Activated CD8-positive, alpha-beta memory T cell treated with anti-CD3 and anti-CD28 coated beads, Interleukin-2, amount 50 U/mL, for 24 hours (primary cell): ENCODE data around the gene MAP7D1.
"Not testable (repeated sequence)": the region's sequence is repeated elsewhere in the genome, so short reads cannot be mapped to it uniquely, and the experiment has no call there.

Experiments
- DNase-seq: peaks from one replicate; pipeline ENCODE4 v3.0.0-alpha.2; 2020; ENCODE audit errors: extremely low read depth

The MAP7D1 gene

DNA sequence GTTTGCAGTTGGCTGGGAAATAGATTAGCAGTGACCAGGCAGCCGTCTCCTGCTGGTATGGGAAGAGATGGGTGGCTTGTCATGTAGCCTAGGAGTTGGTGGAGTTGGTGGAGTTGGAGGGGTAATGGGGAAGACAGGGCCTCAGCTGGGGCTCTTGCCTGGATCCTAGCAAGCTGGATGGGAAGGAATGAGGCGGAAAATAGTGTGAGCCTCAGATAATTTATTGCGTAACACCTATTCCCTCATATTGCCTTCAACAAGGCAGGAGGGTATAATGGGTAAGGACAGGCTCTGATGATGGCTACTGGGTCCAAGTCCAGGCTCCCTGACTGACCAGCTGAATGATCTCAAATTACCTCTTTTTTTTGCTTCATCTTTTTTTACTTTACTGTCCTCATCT is 12.6 kb downstream of the MAP7D1 start:
- DNase-seq = no peak

DNA sequence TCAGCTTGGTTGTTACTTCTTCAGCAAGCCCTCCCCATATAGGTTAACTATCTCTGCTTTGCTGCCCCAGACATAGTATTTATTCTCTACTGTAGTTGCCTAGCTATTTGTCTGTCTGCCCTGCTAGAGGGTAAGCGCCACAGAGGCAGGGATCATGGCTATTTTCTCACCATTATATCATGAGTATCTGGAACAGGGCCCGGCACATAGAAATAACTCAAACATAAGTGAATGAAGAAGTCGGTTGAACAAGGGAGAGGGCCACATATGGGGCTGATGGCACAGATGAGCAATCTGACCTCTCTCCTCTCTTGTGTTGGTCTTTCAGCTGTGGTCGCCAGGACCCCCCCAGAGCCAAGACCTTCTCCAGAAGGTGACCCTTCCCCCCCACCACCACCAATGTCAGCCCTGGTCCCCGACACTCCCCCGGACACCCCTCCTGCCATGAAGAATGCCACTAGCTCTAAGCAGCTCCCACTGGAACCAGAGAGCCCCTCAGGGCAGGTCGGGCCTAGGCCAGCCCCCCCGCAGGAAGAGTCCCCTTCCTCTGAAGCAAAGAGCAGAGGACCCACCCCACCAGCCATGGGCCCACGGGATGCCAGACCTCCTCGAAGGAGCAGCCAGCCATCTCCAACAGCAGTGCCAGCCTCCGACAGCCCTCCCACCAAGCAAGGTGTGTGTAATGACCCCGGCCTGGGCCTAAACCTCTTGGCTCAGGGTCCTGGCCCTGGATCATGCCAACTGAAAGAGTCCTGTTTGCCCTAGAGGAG is 14.9 kb downstream of the MAP7D1 start:
- DNase-seq = no peak

DNA sequence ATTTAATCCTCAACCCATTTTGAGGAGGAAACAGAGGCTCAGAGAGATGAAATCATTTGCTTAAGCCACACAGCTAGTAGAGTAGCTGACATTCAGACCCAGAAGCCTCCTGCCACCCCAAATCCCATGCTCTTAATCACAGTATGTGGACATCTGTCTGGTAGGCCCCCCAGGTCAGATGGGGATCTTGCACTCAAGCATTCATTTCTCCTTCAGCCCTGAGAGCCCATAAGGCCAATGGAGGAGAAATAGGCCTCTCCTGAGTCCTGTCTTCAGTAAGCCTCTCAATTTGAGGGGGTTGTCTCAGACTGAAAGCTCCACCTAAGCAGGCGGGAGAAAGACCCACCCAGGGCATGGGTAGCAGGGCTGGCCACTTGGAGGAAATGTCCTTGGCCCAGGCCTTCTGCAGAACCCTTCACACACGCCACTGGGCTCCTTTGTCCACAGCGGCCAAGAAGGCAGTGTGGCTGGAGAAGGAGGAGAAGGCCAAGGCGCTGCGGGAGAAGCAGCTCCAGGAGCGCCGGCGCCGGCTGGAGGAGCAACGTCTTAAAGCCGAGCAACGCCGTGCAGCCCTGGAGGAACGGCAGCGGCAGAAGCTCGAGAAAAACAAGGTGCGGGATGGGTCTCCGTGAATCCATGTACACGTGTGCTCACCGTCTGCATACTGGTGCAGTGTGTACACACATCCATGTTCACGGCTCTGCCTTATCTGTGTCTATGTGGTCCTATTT is 16.2 kb downstream of the MAP7D1 start:
- no peak for DNase-seq

DNA sequence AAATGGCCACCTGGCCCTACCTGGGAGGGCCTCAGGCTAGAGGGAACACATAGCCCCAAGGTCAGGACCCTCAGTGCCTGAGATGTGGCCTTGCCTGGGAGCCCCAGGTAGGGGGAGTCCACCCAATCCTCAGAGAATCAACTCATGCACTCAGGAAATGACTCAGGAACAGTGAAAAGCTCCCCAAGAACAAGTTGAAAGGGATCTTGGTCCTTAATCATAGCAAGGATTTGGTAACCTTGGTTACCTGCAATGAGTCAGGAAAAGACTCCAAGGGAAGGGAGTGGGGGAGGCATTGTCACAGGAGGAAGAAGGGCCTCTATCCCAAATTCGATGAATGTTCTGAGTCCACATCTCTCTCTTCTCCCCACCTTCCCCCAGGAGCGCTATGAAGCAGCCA is 17.0 kb downstream of the MAP7D1 start:
- DNase-seq = no peak

DNA sequence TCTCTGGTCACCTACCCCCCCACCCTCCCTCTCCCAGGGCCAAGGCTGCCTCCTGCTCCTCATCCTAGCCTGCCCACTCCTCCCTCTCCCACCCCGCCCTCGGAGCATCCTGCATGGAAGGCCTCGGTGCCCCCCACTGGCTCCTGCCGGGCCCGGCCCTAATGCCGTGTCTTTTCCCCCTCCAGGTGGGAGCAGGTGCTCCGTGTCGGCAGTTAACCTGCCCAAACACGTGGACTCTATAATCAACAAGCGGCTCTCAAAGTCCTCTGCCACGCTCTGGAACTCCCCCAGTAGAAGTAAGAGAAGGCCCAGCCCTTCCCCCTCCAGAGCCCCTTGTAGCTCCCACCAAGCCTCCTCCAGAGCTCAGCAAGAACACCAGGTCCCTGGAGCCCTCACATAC is 18.8 kb downstream of the MAP7D1 start:
- no peak for DNase-seq

DNA sequence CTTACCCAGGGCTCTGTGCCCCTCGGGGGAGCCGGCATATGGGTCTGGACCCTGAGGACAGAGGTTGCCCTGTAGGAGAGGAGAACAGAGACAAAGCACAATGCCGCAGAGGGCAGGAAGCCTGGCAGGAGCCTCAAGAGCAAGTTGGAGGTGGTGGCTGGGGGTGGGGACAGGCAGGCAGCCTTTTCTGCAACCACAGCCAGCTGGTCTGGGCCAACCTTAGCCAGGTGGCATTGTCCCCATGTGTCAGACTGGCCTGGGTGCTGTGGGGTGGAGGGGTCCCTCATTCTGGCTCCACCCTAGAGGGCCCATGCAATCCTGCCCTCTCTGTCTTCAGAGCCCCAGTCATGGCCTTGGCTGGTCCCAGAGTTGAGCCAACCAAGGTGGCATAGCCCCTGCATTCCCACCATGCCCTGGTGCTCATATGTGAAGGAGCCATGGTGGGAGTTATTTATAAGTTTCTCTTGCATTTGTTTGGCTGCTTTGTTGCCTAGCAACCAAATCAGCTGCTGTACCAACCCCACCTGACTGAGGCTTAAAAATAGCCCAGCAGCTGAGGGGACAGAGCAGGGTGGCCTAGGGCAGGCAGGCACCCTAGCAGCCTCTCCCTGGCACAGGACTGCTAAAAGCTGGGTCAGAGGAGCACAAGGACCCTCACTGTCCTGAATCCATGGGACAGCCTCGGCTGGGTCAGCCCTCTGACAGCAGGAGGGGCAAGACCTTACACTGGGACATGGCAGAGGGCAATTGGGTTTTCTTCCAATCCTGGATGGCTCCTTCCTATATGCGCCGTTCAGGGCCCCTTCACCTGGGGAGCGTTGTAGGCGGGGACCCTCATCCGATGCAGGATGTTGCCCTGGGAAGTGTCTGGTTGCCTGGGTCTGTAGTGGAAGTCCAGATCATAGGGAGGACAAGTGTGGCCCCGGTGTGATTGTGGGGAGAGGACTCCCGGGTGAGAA is 19.5 kb downstream of the MAP7D1 start:
- no peak for DNase-seq

DNA sequence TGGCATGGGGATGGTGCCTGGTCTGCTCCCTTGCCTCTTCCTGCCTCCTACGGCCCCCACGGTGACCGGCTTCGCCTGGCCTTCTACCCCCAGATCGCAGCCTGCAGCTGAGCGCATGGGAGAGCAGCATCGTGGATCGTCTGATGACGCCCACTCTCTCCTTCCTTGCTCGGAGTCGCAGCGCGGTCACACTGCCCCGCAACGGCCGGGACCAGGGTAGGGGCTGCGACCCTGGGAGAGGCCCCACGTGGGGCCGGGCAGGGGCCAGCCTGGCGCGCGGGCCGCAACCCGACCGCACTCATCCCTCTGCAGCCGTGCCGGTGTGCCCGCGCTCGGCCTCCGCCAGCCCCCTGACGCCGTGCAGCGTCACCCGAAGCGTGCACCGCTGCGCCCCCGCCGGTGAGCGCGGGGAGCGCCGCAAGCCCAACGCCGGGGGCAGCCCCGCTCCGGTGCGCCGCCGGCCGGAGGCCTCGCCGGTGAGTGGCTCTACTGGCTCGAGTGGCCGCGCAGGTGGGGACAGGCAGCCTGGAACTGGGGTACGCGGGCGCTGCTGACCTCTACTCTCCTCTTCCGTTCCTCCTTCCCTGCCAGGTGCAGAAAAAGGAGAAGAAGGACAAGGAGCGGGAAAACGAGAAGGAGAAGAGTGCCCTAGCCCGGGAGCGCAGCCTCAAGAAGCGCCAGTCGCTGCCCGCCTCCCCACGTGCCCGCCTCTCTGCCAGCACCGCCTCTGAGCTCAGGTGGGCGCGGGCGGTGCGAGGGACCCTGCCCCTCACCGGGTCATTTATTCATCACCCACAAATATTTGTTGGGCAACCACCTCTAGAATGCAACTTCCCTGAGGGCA is 20.4 kb downstream of the MAP7D1 start:
- no peak for DNase-seq

DNA sequence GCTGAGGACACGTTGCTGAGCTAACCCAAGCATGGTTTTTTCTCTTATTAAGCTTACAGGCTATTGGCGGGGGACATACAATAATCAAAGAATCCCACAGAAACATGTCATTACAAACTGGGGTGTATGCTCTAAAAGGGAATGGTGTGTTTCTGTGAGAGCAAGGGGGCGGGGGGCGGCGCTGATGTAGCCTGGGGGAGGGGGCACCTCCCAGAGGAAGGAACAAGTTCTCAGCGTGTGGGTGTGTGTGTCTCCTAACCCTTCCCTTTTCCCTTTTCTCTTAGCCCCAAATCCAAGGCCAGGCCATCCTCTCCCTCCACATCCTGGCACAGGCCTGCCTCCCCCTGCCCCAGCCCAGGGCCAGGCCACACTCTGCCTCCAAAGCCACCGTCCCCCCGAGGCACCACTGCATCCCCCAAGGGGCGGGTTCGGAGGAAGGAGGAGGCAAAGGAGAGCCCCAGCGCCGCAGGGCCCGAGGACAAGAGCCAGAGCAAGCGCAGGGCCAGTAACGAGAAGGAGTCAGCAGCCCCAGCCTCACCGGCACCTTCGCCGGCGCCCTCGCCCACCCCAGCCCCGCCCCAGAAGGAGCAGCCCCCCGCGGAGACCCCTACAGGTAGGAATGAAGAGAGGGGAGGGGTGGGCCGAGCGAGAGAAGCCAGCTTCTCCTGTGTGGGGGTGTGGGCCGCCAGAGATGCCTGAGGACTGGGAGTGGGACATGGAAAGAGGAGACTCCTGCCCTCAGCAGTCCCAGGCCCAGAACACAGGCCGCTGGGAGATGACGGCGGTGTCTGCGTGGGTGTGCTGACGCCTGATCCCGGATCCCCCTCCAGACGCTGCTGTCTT is 21.9 kb downstream of the MAP7D1 start:
- no peak for DNase-seq

DNA sequence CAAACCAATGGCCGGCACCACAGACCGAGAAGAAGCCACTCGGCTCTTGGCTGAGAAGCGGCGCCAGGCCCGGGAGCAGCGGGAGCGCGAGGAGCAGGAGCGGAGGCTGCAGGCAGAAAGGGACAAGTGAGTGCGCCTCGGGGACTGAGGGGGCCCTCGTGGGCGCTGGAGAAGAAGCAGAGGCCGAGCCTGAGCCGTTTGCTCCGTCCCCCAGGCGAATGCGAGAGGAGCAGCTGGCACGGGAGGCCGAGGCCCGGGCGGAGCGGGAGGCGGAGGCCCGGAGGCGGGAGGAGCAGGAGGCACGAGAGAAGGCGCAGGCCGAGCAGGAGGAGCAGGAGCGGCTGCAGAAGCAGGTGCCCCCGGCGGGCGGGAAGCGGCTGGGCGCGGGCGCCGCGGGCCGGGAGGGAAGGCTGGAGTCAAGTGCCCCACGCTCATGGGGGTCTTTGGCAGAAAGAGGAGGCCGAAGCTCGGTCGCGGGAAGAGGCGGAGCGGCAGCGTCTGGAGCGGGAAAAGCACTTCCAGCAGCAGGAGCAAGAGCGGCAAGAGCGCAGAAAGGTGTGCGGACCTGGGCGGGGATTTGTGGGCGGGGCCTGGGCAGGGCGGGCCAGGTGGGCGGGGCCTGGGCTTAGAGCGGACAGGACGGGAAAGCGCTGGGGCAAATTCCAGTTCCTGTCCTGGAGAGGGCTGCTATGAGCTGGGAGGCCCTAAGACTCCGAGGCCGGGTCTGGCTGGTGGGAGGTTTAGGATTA is 22.7 kb downstream of the MAP7D1 start:
- DNase-seq = no peak

DNA sequence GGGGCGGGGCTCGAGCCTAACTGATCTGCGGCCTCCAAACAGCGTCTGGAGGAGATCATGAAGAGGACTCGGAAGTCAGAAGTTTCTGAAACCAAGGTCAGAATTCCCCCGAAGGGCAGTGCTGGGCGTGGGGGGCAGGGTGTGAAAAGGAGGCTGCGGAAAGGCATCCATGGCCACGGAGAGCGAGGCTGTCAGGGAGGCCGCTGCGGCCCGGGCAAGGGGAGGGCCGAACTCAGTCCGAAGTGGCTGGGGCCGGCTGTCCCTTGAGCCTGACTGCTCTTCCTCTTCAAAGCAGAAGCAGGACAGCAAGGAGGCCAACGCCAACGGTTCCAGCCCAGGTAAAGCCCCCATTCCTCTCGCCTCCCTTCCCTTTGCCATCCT is 23.2 kb downstream of the MAP7D1 start:
- no peak for DNase-seq

DNA sequence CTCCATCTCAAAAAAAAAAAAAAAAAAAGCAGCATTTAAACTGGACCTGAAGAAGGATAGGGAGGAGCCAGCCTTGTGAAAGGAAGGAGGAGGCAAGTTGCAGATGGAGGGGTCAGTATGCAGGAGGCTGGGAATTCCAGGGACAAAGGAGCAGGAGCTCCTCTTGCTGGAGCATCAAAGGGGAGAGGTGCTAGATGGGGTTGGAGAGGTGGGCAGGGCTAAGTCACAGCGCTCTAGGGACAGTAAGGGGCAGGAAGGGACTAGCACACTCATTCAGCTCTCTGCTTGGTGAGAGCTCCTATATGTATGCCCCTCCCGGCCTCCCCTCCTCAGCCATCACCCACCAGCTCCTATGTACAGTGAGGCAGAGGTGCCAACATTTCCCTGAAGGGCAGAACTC is 26.8 kb downstream of the MAP7D1 start:
- no peak for DNase-seq

DNA sequence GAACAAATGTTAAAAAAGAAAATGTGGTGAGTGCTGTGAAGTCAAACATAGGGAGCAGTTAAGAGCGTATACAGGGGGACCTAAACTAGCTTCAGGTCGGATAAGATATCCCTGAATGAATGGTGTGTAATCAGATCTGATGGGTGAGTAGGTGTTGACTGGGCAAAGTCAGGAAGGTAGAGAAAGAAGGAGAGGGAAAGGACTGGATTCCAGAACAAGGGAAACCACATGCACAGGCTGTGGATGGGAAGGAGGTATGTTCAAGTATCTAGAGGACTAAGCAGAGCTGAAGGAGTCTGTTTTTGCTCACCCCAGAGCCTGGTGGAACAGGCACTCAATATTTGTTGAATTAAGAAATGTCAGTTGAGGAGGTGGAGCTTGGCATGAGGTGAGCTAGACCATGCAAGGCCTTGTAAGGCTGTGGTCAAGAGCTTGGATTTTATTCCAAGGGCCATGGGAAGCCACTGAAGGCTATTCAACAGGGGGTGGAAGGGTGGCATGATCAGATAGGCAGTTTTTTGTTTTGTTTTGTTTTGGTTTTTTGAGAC is 27.4 kb downstream of the MAP7D1 start:
- no peak for DNase-seq

DNA sequence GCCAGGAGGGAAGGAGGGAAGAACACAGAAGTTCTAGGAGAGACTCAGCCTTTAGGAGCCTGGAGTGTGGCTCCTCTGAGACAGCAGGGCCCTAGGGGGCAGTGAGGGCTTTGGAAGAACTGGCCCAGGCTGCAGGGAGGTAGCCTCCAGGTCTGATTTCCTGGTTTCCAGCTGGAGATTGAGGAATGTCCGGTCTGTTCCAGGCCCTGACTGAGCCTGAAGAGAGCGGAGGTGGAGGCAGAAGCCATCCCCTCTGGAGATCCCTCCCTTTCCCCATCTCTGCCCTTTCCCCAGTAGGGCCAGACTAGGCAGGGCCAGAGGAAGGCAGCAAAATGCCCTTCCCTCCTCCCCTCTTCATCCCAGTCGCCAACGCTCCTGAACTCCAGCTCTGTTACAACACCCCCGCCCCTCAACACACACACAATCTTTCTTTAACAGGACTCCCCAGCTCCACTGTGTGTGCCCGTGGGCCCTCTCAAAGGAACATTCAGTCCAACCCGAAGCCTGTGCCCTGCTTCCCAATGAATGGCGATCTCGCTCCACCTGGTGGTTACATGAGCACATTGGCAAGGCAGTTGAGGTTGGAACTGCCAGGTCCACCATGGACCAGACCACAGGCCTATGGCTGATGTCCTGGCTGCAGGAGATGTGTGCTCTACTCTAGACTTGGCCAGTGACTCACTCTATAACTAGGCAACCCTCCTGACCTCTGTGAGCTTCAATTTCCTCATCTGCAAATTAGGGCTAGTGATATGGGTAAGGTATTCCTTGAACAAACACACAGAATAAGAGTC is 32.0 kb downstream of the MAP7D1 start:
- DNase-seq = peak; percentile 51

DNA sequence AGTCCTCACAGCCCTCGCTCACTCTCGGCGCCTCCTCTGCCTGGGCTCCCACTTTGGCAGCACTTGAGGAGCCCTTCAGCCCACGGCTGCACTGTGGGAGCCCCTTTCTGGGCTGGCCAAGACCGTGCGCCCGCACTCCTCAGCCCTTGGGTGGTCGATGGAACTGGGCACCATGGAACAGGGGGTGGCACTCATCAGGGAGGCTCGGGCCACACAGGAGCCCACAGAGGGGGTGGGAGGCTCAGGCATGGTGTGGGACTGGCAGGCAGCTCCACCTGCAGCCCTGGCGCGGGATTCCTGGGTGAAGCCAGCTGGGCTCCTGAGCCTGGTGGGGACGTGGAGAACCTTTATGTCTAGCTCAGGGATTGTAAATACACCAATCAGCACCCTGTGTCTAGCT is 40.8 kb downstream of the MAP7D1 start:
- DNase-seq = not testable (repeated sequence)

DNA sequence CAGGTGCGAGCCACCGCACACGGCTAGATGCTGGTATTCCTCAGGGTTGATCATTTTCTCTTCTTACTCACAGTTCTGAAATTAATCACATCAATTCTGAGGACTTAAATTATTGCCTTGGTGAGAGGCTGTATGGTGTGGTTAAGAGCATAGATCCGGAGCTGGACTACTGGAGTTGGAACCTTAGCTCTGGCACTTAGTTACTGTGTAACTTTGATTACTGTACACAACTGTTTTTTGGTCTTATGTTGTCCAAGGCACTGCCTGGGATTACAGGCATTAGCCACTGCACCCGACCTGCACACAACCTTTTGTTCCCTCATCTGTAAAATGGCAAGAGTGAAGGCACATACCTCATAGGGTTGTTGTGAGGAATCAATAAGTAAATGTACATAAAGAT is 42.7 kb downstream of the MAP7D1 start:
- no peak for DNase-seq

DNA sequence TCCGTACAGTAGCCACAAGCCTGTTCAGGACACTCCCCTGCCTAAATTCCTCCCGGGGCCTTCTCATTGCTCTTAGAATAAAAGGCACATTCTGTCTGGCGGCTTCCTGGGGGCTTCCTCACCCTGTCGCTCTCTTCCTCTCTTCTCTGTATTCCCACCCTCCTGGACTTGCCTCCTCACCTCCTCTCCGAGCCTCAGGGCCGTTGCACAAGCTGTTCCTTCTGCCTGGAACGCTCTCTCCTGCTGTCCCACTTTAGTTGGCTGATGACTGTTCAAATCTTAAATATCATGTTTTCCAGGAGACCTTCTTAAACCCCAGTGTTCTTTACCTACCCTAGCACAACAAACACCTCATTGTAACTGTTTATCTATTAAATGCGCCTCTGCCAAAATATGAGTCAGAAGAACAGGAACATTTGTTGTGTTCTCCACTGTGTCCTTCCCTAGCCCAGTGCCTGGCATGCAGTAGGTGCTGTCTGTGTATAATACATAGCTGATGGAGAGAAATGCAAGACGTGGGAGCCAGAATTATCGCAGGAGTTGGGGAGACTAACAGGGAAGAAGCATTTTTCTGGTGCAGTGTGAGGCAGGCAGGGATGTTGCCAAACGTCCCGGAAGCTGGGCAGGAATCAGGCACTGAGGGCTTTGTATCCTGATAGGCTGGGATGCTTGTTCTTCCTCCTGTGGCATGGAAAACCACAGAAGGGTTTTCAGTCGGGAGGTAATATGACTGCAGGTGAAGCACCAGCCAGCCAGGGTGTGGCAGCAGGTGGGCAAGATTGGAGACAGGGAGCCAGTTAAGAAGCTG is 44.2 kb downstream of the MAP7D1 start:
- no peak for DNase-seq

DNA sequence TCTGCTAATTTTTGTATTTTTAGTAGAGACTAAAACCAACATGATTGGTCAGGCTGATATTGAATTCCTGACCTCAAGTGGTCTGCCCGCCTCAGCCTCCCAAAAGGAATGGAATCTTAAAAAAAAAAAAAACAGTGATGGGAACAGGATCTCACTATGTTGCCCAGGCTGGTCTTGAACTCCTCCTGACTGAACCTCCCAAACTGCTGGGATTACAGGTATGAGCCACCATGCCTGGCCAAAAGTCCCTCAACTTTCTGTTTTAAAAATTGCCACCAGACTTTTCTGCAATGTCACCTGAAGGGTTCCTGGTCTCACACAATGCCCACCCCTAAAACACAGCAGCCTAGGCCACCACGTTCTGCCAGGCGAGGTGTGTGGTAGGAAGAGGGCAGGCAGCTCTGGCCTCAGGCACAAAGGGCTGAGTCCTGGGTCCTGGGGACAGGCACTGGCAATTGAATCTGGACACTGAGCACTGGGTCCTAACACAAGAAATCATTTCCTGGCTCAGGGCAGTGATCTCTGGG is 47.1 kb downstream of the MAP7D1 start:
- no peak for DNase-seq
